ENCODE results near the gene PLCB1. TPM values are rescaled to one million over a fixed set of nuclear protein-coding genes. Genes with fewer than 3 reads are reported as not detected.

The PLCB1 gene
- total RNA-seq, 1 donor, result 13.4 TPM

DNA sequence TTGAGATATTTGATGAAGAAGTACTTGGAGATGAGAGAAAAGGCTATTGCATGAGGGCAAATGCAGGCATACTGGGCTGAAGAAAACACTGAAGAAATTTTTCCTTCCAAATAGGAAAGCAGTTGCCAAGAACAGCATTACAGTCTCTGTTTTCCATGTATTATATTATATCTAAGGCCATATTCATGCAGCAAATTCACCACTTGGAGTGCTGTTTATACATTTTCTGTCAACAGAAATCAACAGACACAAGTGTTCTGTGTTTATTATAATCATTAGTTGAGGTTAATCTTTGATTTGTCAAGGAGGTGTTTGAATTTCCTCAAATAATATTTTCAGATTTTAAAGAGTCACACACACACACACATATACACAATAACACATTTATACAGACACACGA, 668.0 kb downstream of the PLCB1 start:
- Histone ChIP-seq H4K20me1 (ENCODE audit: insufficient read depth, low read length) (no peaks in the 10 kb centered on the region), H2AFZ (ENCODE audit: low read length) (no peak overlapping the region), H3K27me3 (ENCODE audit: insufficient read depth, low read length) (no peaks in the 10 kb centered on the region), H3K27ac (ENCODE audit: low read depth, low read length) (no peak overlapping the region), H3K9me3 (ENCODE audit: low read depth, low read length) (no peaks in the 10 kb centered on the region), H3K4me3 (ENCODE audit: insufficient read depth, low read length) (no peak overlapping the region), H3K4me1 (ENCODE audit: insufficient read depth, low read length) (peaks cover 11% of the 10 kb centered on the region), H3K36me3 (ENCODE audit: insufficient read depth, low read length) (no peaks in the 10 kb centered on the region), H3K4me2 (ENCODE audit: insufficient read depth, low read length) (no peak overlapping the region), H3K79me2 (ENCODE audit: insufficient read depth, low read length) (no peaks in the 10 kb centered on the region)
- DNase-seq (ENCODE audit: insufficient read length, low spot score, missing footprints), result no peak
- peak; percentile 31 for TF ChIP-seq CTCF (IDR thresholded peaks at IDR 0.05; ENCODE audit: extremely low read depth, low read depth, low read length)

GRCh38 chr20:8801686-8802085, 669.6 kb downstream of the PLCB1 start:
- no peaks in the 10 kb centered on the region for H3K9me3 ChIP-seq (ENCODE audit: low read depth, low read length)
- H3K4me3 ChIP-seq (ENCODE audit: insufficient read depth, low read length), result no peak overlapping the region
- H2AFZ ChIP-seq (ENCODE audit: low read length), result no peak overlapping the region
- H4K20me1 ChIP-seq (ENCODE audit: insufficient read depth, low read length), result no peaks in the 10 kb centered on the region
- TF ChIP-seq CTCF (IDR thresholded peaks at IDR 0.05; ENCODE audit: extremely low read depth, low read depth, low read length), result no peak
- peaks cover under 1% of the 10 kb centered on the region for H3K4me1 ChIP-seq (ENCODE audit: insufficient read depth, low read length)
- H3K36me3 ChIP-seq (ENCODE audit: insufficient read depth, low read length), result no peaks in the 10 kb centered on the region
- no peak for DNase-seq (ENCODE audit: insufficient read length, low spot score, missing footprints)
- H3K4me2 ChIP-seq (ENCODE audit: insufficient read depth, low read length), result no peak overlapping the region
- no peaks in the 10 kb centered on the region for H3K79me2 ChIP-seq (ENCODE audit: insufficient read depth, low read length)
- H3K27ac ChIP-seq (ENCODE audit: low read depth, low read length), result no peak overlapping the region
- no peaks in the 10 kb centered on the region for H3K27me3 ChIP-seq (ENCODE audit: insufficient read depth, low read length)

GRCh38 chr20:8803065-8803464, 671.0 kb downstream of the PLCB1 start:
- Histone ChIP-seq H3K4me1 (ENCODE audit: insufficient read depth, low read length) (no peaks in the 10 kb centered on the region), H3K4me2 (ENCODE audit: insufficient read depth, low read length) (no peak overlapping the region), H3K9me3 (ENCODE audit: low read depth, low read length) (no peaks in the 10 kb centered on the region), H4K20me1 (ENCODE audit: insufficient read depth, low read length) (no peaks in the 10 kb centered on the region), H3K27ac (ENCODE audit: low read depth, low read length) (no peak overlapping the region), H3K79me2 (ENCODE audit: insufficient read depth, low read length) (no peaks in the 10 kb centered on the region), H3K36me3 (ENCODE audit: insufficient read depth, low read length) (no peaks in the 10 kb centered on the region), H3K4me3 (ENCODE audit: insufficient read depth, low read length) (no peak overlapping the region), H3K27me3 (ENCODE audit: insufficient read depth, low read length) (no peaks in the 10 kb centered on the region), H2AFZ (ENCODE audit: low read length) (no peak overlapping the region)
- DNase-seq (ENCODE audit: insufficient read length, low spot score, missing footprints), result no peak
- no peak for TF ChIP-seq CTCF (IDR thresholded peaks at IDR 0.05; ENCODE audit: extremely low read depth, low read depth, low read length)

DNA sequence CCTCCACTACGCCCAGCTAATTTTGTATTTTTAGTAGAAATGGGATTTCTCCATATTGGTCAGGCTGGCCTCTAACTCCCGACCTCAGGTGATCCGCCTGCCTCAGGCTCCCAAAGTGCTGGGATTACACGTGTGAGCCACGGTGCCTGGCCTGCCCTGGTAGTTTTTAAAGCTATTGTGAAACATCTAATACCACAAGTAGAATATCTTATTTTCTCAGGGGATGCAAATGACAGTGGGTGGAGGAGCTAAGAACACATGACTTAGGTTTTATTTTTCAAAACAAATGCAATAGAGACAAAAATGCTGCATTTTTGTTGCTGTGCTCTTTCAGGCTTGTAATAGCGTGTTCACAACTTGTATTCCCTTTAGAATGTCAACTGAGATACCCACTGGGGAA, 671.9 kb downstream of the PLCB1 start:
- no peak overlapping the region for H3K27ac ChIP-seq (ENCODE audit: low read depth, low read length)
- no peak for TF ChIP-seq CTCF (IDR thresholded peaks at IDR 0.05; ENCODE audit: extremely low read depth, low read depth, low read length)

More for the DNA sequence above, 671.9 kb downstream of the PLCB1 start:
- H3K27me3 ChIP-seq (ENCODE audit: insufficient read depth, low read length), result no peaks in the 10 kb centered on the region
- no peak overlapping the region for H2AFZ ChIP-seq (ENCODE audit: low read length)
- no peak overlapping the region for H3K4me2 ChIP-seq (ENCODE audit: insufficient read depth, low read length)
- no peaks in the 10 kb centered on the region for H3K9me3 ChIP-seq (ENCODE audit: low read depth, low read length)
- H3K79me2 ChIP-seq (ENCODE audit: insufficient read depth, low read length), result no peaks in the 10 kb centered on the region
- no peaks in the 10 kb centered on the region for H4K20me1 ChIP-seq (ENCODE audit: insufficient read depth, low read length)
- H3K4me1 ChIP-seq (ENCODE audit: insufficient read depth, low read length), result no peaks in the 10 kb centered on the region
- DNase-seq (ENCODE audit: insufficient read length, low spot score, missing footprints), result no peak
- H3K4me3 ChIP-seq (ENCODE audit: insufficient read depth, low read length), result no peak overlapping the region
- no peaks in the 10 kb centered on the region for H3K36me3 ChIP-seq (ENCODE audit: insufficient read depth, low read length)
